Tibial nerve (tissue), 4 donors: ENCODE data around the gene C14orf180. TPM values are rescaled to one million over a fixed set of nuclear protein-coding genes. Genes with fewer than 3 reads are reported as not detected.

Experiments
- DNase-seq, 2 donors: peaks; one replicate each; pipeline ENCODE4 v3.0.0-alpha.2; 2019; ENCODE audit warnings: low spot score in 2 of 2
- H3K27ac ChIP-seq, 4 donors: fragments of 200-600 bp; sonication (generic) in 3 of 4; one replicate each; pipeline ENCODE4 v1.5.1; 2017 to 2019; ENCODE audit warnings: mild to moderate bottlenecking in 1 of 4
- H3K27me3 ChIP-seq, 2 donors: fragments of 200-600 bp; sonication (generic) in 1 of 2; one replicate each; pipeline versions ENCODE4 v1.5.1 to v1.6.0; 2017 to 2019
- H3K36me3 ChIP-seq, 3 donors: fragments of 200-600 bp; sonication (generic); one replicate each; pipeline ENCODE4 v1.5.1; 2018 to 2019
- H3K4me1 ChIP-seq, 4 donors: fragments of 200-600 bp; sonication (generic) in 3 of 4; one replicate each; pipeline ENCODE4 v1.5.1; 2017 to 2019
- H3K4me3 ChIP-seq, 4 donors: fragments of 200-600 bp; sonication (generic) in 3 of 4; one replicate each; pipeline ENCODE4 v1.5.1; 2017 to 2019; ENCODE audit warnings: mild to moderate bottlenecking in 1 of 4, moderate library complexity in 1 of 4
- H3K9me3 ChIP-seq, 4 donors: fragments of 200-600 bp; sonication (generic) in 3 of 4; one replicate each; pipeline ENCODE4 v1.5.1; 2017 to 2019
- CTCF ChIP-seq, 5 experiments: fragments of 200-600 bp in 3 of 5; fragments of 450-650 bp in 2 of 5; sonication (generic) in 3 of 5; IDR thresholded peaks; one replicate each; pipeline ENCODE4 v1.5.1; 2016 to 2019; ENCODE audit warnings: antibody characterized with exemption in 5 of 5, mild to moderate bottlenecking in 3 of 5, moderate library complexity in 2 of 5
- EP300 ChIP-seq, 2 donors: sonication (generic); formaldehyde crosslinking; IDR thresholded peaks; one replicate each; pipeline ENCODE4 v1.6.1; 2017; ENCODE audit warnings: antibody characterized with exemption in 2 of 2, mild to moderate bottlenecking in 1 of 2
- POLR2A ChIP-seq, 2 donors: fragments of 450-650 bp; IDR thresholded peaks; one replicate each; pipeline ENCODE4 v1.6.1; 2017; ENCODE audit warnings: antibody characterized with exemption in 2 of 2, mild to moderate bottlenecking in 2 of 2, moderate library complexity in 2 of 2
- WGBS, 2 donors: methylation state at CpG; one replicate each; pipeline ENCODE4 v1.1.5; 2018; 5-methylcytosine and 5-hydroxymethylcytosine counted together
- total RNA-seq, 4 donors: library from RNA; depleted of rRNA; stranded (reverse); fragments of >200 nt; gene quantifications; one replicate each; pipeline ENCODE4 v1.1.0, GENCODE V29; 2016

Gene C14orf180
- total RNA-seq, 4 donors from 2014 or later, result 6.1 to 31.2 (median 11.1) TPM

GRCh38 chr14:104595116-104595675 lies 15.6 kb downstream of the C14orf180 start:
- H3K9me3 ChIP-seq, result no peaks in the 10 kb centered on the region
- H3K4me1 ChIP-seq, result peaks cover 0 to 6% (median 0%) of the 10 kb centered on the region in 4 donors
- H3K27me3 ChIP-seq, result peaks cover 0 to 11% of the 10 kb centered on the region in 2 donors
- H3K4me3 ChIP-seq, result no peak overlapping the region
- TF ChIP-seq EP300 (IDR thresholded peaks at IDR 0.05), result no peak
- TF ChIP-seq POLR2A (IDR thresholded peaks at IDR 0.05), result no peak
- TF ChIP-seq CTCF (IDR thresholded peaks at IDR 0.05), result no peak
- H3K27ac ChIP-seq, result no peak overlapping the region
- 77 to 79% methylated on average over 14 of the region's 14 CpGs for WGBS, 2 donors
- H3K36me3 ChIP-seq, result no peaks in the 10 kb centered on the region
- no peak for DNase-seq

GRCh38 chr14:104595911-104596450 lies 16.4 kb downstream of the C14orf180 start:
- TF ChIP-seq POLR2A (IDR thresholded peaks at IDR 0.05), result no peak
- TF ChIP-seq CTCF (IDR thresholded peaks at IDR 0.05), result no peak
- no peak for TF ChIP-seq EP300 (IDR thresholded peaks at IDR 0.05)
- H3K27me3 ChIP-seq, result peaks cover 0 to 19% of the 10 kb centered on the region in 2 donors
- no peaks in the 10 kb centered on the region for H3K9me3 ChIP-seq
- no peak overlapping the region for H3K27ac ChIP-seq
- H3K36me3 ChIP-seq, result no peaks in the 10 kb centered on the region
- H3K4me1 ChIP-seq, result peaks cover 0 to 6% (median 0%) of the 10 kb centered on the region in 4 donors
- no peak for DNase-seq
- WGBS, 2 donors, result 68 to 79% methylated on average over 5 to 6 of the region's 6 CpGs
- H3K4me3 ChIP-seq, result no peak overlapping the region

- Histone ChIP-seq H3K27ac (no peak overlapping the region), H3K36me3 (no peaks in the 10 kb centered on the region), H3K27me3 (peaks cover 0 to 23% of the 10 kb centered on the region in 2 donors), H3K9me3 (no peaks in the 10 kb centered on the region), H3K4me3 (no peak overlapping the region), H3K4me1 (peaks cover 0 to 6% (median 0%) of the 10 kb centered on the region in 4 donors)
- no peak for DNase-seq
- TF ChIP-seq POLR2A (IDR thresholded peaks at IDR 0.05) (no peak), EP300 (IDR thresholded peaks at IDR 0.05) (no peak), CTCF (IDR thresholded peaks at IDR 0.05) (no peak)
- WGBS, 2 donors, result 77 to 86% methylated on average over 10 to 11 of the region's 11 CpGs
These were observed 16.9 kb downstream of the C14orf180 start for GRCh38 chr14:104596451-104596918.

- DNase-seq, result no peak
- peaks cover 0 to 6% (median 0%) of the 10 kb centered on the region in 4 donors for H3K4me1 ChIP-seq
- H3K27ac ChIP-seq, result no peak overlapping the region
- no peaks in the 10 kb centered on the region for H3K9me3 ChIP-seq
- TF ChIP-seq EP300 (IDR thresholded peaks at IDR 0.05) (no peak), POLR2A (IDR thresholded peaks at IDR 0.05) (no peak), CTCF (IDR thresholded peaks at IDR 0.05) (no peak)
- H3K36me3 ChIP-seq, result no peaks in the 10 kb centered on the region
- H3K4me3 ChIP-seq, result no peak overlapping the region
- 86 to 88% methylated on average over 19 to 21 of the region's 21 CpGs for WGBS, 2 donors
- peaks cover 0 to 27% of the 10 kb centered on the region in 2 donors for H3K27me3 ChIP-seq
These were observed 17.4 kb downstream of the C14orf180 start for GRCh38 chr14:104596927-104597351.

- no peaks in the 10 kb centered on the region for H3K9me3 ChIP-seq
- 80 to 81% methylated on average over 9 to 11 of the region's 11 CpGs for WGBS, 2 donors
These were observed 18.0 kb downstream of the C14orf180 start for GRCh38 chr14:104597576-104597975.

More at GRCh38 chr14:104597576-104597975, 18.0 kb downstream of the C14orf180 start:
- no peaks in the 10 kb centered on the region for H3K36me3 ChIP-seq
- H3K4me1 ChIP-seq, result peaks cover 0 to 6% (median 0%) of the 10 kb centered on the region in 4 donors
- H3K27me3 ChIP-seq, result peaks cover 0 to 34% of the 10 kb centered on the region in 2 donors
- H3K4me3 ChIP-seq, result no peak overlapping the region
- no peak for DNase-seq
- TF ChIP-seq EP300 (IDR thresholded peaks at IDR 0.05), result no peak
- no peak for TF ChIP-seq POLR2A (IDR thresholded peaks at IDR 0.05)
- no peak for TF ChIP-seq CTCF (IDR thresholded peaks at IDR 0.05)
- H3K27ac ChIP-seq, result no peak overlapping the region
